ENCODE measurements around the gene APEX2. TPM values are rescaled to one million over a fixed set of nuclear protein-coding genes. Genes with fewer than 3 reads are reported as not detected.

Gene APEX2
- total RNA-seq, 1 donor = 8.8 TPM

- peak; percentile 51 for TF ChIP-seq CTCF (IDR thresholded peaks at IDR 0.05; ENCODE audit: insufficient read depth, low read length)
- no peak overlapping the region for H3K4me3 ChIP-seq (ENCODE audit: low read depth, low read length)
- DNase-seq (ENCODE audit: low read depth) = peak; percentile 10
Observed at GRCh38 chrX:55011294-55011693, 11.1 kb downstream of the APEX2 start.

- no peak overlapping the region for H3K4me3 ChIP-seq (ENCODE audit: low read depth, low read length)
- DNase-seq (ENCODE audit: low read depth) = no peak
- TF ChIP-seq CTCF (IDR thresholded peaks at IDR 0.05; ENCODE audit: insufficient read depth, low read length) = no peak
Observed at GRCh38 chrX:55014897-55015299, 14.7 kb downstream of the APEX2 start.

- no peak overlapping the region for H3K4me3 ChIP-seq (ENCODE audit: low read depth, low read length)
- peak; percentile 33 for DNase-seq (ENCODE audit: low read depth)
- TF ChIP-seq CTCF (IDR thresholded peaks at IDR 0.05; ENCODE audit: insufficient read depth, low read length) = no peak
Observed at GRCh38 chrX:55026143-55026542, 26.0 kb downstream of the APEX2 start.

- no peak for TF ChIP-seq CTCF (IDR thresholded peaks at IDR 0.05; ENCODE audit: insufficient read depth, low read length)
Observed at GRCh38 chrX:55026840-55027239, 26.7 kb downstream of the APEX2 start.

GRCh38 chrX:55028040-55028439 is 27.9 kb downstream of the APEX2 start:
- no peak overlapping the region for H3K4me3 ChIP-seq (ENCODE audit: low read depth, low read length)
- TF ChIP-seq CTCF (IDR thresholded peaks at IDR 0.05; ENCODE audit: insufficient read depth, low read length) = no peak
- no peak for DNase-seq (ENCODE audit: low read depth)

More at GRCh38 chrX:55026840-55027239, 26.7 kb downstream of the APEX2 start:
- H3K4me3 ChIP-seq (ENCODE audit: low read depth, low read length) = no peak overlapping the region
- no peak for DNase-seq (ENCODE audit: low read depth)

GRCh38 chrX:55028611-55029010 is 28.4 kb downstream of the APEX2 start:
- no peak for DNase-seq (ENCODE audit: low read depth)
- TF ChIP-seq CTCF (IDR thresholded peaks at IDR 0.05; ENCODE audit: insufficient read depth, low read length) = no peak
- no peak overlapping the region for H3K4me3 ChIP-seq (ENCODE audit: low read depth, low read length)

GRCh38 chrX:55029291-55029690 is 29.1 kb downstream of the APEX2 start:
- no peak for TF ChIP-seq CTCF (IDR thresholded peaks at IDR 0.05; ENCODE audit: insufficient read depth, low read length)

More at GRCh38 chrX:55029291-55029690, 29.1 kb downstream of the APEX2 start:
- no peak for DNase-seq (ENCODE audit: low read depth)
- H3K4me3 ChIP-seq (ENCODE audit: low read depth, low read length) = no peak overlapping the region
